Measurements from ENCODE around the gene DELE1.

The DELE1 gene

GRCh38 chr5:141950207-141951005, 26.7 kb downstream of the DELE1 start:
- no peak for DNase-seq

- DNase-seq: peak in 1 of 56 donors; percentile 19
Measured at GRCh38 chr5:141951332-141951781, 27.7 kb downstream of the DELE1 start.

GRCh38 chr5:141952020-141952419, 28.3 kb downstream of the DELE1 start:
- DNase-seq: no peak

GRCh38 chr5:141954194-141954593, 30.5 kb downstream of the DELE1 start:
- no peak for DNase-seq

GRCh38 chr5:141957367-141957996, 33.8 kb downstream of the DELE1 start:
- DNase-seq: no peak

- no peak for DNase-seq
Measured at GRCh38 chr5:141958113-141958512, 34.4 kb downstream of the DELE1 start, which contains the start of gene PCDH12. TSS of gene PCDH12 (minus strand) at chr5:141958202. CDS start at chr5:141957851, 351 bp downstream.

- no peak for DNase-seq
Measured at GRCh38 chr5:141958546-141959172, 35.0 kb downstream of the DELE1 start.

GRCh38 chr5:141960018-141960417, 36.3 kb downstream of the DELE1 start:
- DNase-seq: no peak

GRCh38 chr5:141960449-141961323, 37.0 kb downstream of the DELE1 start:
- DNase-seq: peak in 55 of 56 donors; percentile 40 to 96 (median 78)

GRCh38 chr5:141961466-141961865, 37.8 kb downstream of the DELE1 start:
- no peak for DNase-seq

- no peak for DNase-seq
Measured at GRCh38 chr5:141963701-141964100, 40.0 kb downstream of the DELE1 start.

GRCh38 chr5:141965071-141965470, 41.4 kb downstream of the DELE1 start:
- no peak for DNase-seq

- DNase-seq: no peak
Measured at GRCh38 chr5:141966275-141966962, 42.7 kb downstream of the DELE1 start.

GRCh38 chr5:141966963-141967333, 43.3 kb downstream of the DELE1 start:
- no peak for DNase-seq

- DNase-seq: peak; percentile 32 to 92 (median 83)
Measured at GRCh38 chr5:141968914-141969608, 45.4 kb downstream of the DELE1 start, which contains the start of gene RNF14. TSS of gene RNF14 (plus strand) at chr5:141969105. CDS start at chr5:141973589, 4,484 bp downstream.

GRCh38 chr5:141969783-141970771, 46.4 kb downstream of the DELE1 start:
- DNase-seq: no peak

- no peak for DNase-seq
Measured at GRCh38 chr5:141973871-141974595, 50.4 kb downstream of the DELE1 start.

GRCh38 chr5:141976176-141976575, 52.5 kb downstream of the DELE1 start:
- no peak for DNase-seq

Data from amygdala (tissue), 56 donors.